ENCODE measurements around the gene PARD3B.

The PARD3B gene

DNA sequence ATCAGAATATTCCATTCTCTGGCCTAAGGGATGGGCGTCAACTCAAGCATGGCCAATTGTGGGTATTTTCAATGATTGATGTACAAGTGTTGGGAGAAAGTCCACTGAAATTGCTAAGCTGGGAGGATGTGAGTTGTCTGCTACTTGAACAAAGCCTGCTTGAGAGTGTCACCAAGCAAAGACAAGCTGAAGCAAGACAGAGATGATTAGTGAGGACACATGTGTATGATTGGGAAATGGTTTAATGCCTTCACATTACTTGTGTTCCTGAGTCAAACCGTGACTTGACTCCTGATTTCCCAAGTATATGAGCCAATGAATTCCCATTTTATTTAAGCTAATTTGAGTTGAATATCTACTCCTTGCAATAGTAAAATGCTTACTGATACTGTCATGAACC is 1113.3 kb downstream of the PARD3B start:
- no peak for DNase-seq (ENCODE audit: low read depth)

DNA sequence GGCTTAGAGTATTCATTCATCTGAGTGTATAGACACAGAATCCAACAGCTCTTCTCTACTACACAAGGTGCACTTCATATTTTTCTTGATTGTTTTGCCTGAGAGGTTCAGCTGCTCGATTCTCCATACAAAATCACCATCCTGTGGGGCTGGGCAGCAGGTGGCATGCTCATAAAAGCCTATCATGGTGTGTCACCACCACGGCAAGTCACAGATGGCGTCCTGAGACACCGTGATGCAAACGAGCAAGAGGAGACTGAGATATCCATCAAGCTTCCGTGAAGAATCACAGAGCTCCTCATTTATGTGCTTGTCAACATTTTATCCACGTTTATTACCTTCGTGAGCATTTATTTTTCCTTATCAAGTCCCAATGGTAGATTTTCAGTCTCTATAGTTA is 1114.6 kb downstream of the PARD3B start:
- no peak for DNase-seq (ENCODE audit: low read depth)

DNA sequence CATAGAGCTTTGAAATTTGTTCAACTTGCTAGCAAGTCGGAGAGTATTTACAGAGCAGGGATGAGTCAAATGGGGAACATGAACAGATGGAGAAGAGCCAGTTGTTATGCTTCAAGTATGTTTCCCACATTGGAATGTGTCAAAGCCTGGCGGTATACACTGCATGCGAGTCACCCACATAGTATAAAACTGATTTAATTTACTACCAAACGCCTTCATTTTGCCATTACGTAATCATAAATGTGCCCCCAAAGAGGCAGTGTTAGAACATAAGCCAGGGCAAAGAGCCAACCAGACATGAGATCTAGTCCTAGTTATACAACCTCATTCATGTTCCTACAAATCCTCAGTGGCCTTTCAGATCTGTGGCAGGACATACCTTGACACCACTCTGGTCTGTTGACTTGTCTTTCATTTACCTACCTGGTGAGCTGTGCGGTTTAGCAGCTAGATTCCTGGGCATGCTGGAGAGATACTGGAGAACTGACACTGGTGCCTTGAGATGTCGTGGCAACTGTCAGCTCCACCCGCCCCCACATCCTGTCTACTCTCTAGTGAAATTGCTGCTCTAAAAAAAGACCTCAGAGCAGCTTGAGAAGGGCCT is 1115.3 kb downstream of the PARD3B start:
- DNase-seq (ENCODE audit: low read depth), result no peak

DNA sequence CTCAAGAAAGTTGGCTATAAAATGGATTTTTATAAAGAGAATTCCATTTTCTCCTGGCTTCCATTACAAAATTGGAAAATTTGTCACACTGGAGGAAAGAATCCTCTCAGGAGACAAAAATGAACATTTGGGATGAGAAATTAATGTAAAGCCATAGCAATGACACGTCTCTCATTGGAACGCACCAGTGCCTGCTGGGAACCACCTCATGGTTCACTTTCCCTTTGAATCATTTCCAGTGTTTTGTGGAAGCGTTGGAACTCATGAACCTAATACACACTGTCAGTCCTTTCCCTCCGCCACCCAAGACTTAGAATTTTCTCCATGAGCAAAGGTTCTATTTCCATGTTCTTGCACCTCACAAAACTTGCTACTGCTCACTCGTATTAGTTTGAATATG is 1116.0 kb downstream of the PARD3B start:
- no peak for DNase-seq (ENCODE audit: low read depth)

DNA sequence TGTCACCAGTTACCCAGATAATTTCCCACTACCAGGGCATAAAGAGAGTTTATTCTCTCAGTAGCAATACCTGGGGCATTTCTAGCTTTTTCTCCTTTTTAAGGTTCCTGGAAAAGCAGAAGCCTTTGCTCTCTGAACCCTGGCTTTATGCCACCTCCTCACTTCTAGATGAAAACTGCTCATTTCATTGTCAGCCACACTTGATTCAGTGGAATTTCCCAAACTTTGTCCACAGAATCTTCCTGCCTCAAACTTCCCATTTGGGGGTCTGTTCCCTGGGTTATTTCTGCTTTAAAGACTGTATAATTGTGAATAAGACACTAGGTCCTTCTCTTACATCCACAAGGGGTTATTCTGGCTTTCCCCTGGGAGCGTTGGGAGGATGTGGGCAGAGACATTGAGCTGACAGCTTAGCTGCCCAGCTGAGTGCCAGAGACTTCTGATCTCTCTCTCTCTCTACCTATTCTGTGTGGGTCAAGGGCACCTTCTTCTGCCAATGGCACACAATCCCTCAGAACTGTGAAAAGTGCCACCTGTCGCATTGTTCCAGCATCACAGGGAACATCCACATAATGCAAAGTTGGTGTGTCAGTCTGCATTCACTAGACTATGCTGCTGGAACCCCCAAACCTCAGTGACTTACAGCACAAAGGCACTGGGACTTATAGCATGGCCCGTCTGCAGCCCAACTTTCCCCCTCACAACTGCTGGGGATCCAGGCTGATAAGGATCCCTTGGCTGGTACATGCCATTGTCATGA is 1117.1 kb downstream of the PARD3B start:
- DNase-seq (ENCODE audit: low read depth), result no peak

DNA sequence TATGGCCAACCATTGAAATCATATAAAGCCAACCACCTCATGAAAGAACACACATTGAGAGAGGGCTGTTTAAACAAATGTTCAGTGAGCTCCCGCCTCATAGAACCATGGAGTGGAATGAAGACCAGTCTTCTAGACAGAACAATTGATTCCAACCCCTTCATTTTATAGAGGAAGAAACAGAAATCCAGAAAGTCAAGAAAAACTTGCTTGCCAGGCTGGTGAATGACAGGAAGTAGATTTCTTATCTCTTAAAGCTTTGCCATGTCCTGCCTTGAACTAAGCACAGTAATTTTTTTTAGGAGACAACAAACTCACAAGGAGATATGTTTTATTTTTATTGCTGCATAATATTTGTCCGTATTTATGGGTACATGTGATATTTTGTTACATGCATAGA is 1120.5 kb downstream of the PARD3B start:
- DNase-seq (ENCODE audit: low read depth), result no peak
